Fibroblast of skin of left biceps (primary cell): ENCODE results near the gene CNTNAP2.
"Not testable (repeated sequence)": the region's sequence is repeated elsewhere in the genome, so short reads cannot be mapped to it uniquely, and the experiment has no call there.

Source experiments
- DNase-seq, 2 experiments: peaks; one replicate each; pipeline ENCODE4 v3.0.0-alpha.2; 2013; ENCODE audit warnings: low read depth in 2 of 2

Gene CNTNAP2

DNA sequence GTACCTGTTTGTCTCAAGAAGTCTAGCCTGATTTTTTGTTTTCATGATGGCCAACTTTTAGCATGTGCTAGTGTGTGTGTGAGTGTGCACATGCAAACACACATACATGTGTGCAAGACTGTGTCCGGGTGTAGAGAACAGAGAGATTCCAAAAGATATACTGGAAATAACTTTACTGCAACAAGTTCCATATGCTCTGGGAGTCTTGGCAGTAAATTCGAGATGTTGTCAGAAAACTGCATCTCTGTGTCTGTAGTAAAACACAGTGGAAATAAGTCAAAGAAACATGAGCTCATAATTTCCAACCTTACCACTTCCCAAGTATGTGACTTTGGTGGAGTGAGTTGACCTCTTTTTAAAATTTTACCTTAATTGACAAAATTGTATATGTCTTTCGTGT is 1523.2 kb downstream of the CNTNAP2 start:
- DNase-seq: no peak

GRCh38 chr7:147640821-147641220 is 1524.2 kb downstream of the CNTNAP2 start:
- DNase-seq: no peak

GRCh38 chr7:147646568-147646967 is 1530.0 kb downstream of the CNTNAP2 start:
- no peak for DNase-seq

DNA sequence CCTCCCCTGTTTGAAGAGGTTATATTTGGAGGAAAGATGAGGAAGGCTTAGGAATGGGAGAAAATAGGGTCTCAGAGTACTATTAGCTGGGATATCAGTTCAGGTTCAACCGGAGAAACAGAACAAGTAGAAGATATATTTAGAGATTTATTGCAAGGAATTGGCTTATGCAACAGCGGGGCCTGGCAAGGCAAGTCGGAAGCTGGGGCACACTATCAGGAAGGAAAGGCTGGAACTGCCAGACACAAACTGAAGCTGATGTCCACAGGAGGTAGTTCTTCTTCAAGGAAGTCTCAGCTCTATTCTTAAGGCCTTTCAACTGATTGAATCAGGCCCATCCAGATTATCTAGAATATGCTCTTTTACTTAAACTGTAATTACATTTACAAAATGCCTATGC is 1534.4 kb downstream of the CNTNAP2 start:
- no peak for DNase-seq

DNA sequence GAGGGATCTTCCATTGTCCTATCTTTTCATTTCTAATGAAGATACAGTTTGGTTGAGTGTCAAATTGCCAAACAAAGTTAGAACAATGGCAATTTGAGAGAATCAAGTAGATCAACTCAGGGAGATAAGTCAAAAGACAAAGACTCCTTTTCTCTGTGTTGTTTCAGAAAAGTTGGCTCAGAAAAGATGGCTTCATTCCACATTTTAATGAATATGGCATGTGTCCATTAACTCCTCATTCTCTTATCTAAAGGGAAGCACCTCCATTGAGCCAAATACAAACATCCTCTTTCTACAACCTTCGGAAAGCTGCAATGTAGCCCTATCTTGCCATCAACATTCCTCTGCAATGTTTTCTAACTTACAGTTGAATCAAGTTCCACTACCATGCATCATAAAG is 1535.0 kb downstream of the CNTNAP2 start:
- DNase-seq: no peak

- no peak for DNase-seq
These were observed 1536.9 kb downstream of the CNTNAP2 start for GRCh38 chr7:147653456-147653855.

DNA sequence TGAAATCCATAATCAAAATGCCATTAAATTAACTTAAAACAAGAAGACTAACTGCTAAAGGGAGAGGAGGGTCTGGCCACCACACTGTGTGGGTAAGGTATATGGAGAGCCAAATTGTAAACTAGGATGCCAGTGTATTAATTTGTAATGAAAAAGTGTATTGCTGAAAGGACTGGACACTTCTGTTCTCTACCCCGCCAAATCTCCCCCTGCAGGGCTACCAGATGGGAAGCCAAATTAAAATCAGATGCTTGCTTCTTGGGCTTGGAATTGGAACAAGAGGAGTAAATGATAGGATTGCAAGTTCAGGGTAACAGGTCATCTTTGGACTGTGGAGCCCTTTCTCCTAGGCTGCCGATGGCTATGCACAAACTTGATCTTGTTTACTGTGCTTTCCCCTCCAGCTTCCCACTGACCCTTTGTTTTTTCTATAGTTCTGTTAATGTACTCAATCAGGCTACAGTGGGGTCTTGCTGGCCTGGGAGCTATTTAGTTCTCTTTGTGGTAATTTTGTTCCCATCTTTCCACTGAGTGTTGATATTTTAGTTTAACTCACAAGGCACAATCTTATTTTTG is 1541.9 kb downstream of the CNTNAP2 start:
- DNase-seq: no peak

- no peak for DNase-seq
These were observed 1542.7 kb downstream of the CNTNAP2 start for GRCh38 chr7:147659036-147659995.

- no peak for DNase-seq
These were observed 1547.9 kb downstream of the CNTNAP2 start for GRCh38 chr7:147664541-147664940.

DNA sequence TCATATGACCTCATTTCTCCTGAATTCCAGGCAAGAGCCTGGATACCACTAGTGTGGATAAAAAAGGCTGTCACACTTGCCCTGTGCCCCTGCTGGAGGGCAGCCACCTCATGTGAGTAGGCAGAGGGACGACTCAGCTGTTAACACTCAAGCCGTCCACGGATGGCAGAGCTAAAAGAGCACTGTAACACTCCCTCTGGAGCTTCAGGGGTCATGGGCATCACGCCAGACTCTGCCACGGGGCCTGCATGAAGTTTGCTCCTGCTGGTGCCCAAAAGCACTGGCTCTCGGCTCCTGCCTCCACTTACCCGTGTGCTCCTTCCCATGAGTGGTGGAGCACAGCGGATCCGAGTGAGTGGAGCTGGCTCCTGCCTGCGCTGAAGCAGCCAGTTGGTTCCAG is 1554.2 kb downstream of the CNTNAP2 start:
- no peak for DNase-seq

- DNase-seq: no peak
These were observed 1558.1 kb downstream of the CNTNAP2 start for GRCh38 chr7:147674705-147675104.

DNA sequence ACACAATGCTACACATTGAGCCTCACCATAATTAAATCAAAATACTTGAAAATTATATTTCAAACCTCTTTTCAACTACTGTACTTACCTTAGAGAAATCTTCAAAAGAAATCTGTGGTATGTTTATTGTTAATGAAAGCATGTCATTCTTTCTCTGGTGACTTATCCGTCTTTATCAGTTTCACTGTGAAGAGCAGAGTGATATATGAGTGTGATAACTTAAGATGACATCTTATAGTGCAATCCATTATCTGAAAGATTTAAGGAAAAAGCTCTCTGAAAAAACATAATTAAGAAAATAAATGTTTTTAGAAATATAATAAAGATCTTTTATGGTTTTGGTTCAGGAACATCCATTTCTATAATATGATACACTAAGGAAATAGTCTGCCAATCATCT is 1562.3 kb downstream of the CNTNAP2 start:
- DNase-seq: no peak

DNA sequence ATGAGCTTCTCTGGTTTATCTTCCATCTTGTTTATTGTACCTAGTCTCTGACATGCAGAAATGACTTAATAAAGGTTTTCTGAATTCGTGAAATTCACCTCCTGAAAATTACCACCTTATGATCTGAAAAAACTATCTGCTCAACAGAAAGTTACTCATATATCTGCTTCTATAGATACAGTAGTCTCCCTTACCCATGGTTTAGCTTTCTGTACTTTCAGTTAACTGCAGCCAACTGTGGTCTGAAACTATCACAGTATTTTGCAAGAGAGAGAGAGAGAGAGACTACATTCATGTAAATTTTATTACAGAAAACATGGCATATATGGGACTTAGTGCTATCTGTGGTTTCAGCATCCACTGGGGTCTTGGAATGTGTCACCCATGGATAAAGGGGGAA is 1564.9 kb downstream of the CNTNAP2 start:
- DNase-seq: no peak

DNA sequence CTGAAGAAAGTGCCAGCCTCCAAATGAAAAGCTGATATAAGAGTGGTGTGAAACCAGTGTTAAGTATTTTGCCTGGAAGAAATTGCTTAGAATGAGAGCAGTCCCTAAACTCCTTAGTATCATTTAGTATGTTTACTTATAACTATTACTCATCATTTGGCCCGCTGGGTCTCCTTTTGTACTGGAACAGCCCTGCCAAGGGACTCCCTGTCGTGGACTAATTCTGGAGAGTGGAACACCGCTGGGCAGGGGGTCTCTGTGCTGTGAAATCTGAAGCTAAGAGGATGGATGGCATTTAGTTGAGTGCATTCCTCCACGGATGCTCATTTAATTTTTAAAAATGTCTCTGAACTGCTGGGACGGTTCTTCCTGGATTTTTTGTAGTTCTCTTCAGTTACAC is 1584.1 kb downstream of the CNTNAP2 start:
- DNase-seq: no peak

- no peak for DNase-seq
These were observed 1591.3 kb downstream of the CNTNAP2 start for GRCh38 chr7:147707926-147708325.

DNA sequence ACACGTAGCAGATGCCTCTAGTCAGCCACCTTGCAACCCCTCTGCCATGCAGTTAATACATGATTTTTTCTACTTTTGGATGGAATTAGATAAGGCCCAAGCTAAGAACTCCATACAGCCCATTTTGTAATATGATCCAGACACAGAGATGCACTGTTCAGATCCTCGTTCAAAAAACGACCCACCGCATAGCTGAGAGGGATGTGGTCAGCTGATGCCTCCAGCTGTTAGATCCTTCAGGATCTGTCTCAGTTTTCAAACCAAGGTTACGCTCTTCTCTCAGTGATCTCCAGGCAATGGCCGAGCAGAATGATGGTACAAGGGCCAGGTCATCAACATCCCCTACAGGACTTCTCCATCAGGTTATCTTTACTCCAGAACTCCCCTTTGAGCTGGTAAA is 1592.3 kb downstream of the CNTNAP2 start:
- DNase-seq: no peak

GRCh38 chr7:147711447-147711846 is 1594.8 kb downstream of the CNTNAP2 start:
- no peak for DNase-seq

DNA sequence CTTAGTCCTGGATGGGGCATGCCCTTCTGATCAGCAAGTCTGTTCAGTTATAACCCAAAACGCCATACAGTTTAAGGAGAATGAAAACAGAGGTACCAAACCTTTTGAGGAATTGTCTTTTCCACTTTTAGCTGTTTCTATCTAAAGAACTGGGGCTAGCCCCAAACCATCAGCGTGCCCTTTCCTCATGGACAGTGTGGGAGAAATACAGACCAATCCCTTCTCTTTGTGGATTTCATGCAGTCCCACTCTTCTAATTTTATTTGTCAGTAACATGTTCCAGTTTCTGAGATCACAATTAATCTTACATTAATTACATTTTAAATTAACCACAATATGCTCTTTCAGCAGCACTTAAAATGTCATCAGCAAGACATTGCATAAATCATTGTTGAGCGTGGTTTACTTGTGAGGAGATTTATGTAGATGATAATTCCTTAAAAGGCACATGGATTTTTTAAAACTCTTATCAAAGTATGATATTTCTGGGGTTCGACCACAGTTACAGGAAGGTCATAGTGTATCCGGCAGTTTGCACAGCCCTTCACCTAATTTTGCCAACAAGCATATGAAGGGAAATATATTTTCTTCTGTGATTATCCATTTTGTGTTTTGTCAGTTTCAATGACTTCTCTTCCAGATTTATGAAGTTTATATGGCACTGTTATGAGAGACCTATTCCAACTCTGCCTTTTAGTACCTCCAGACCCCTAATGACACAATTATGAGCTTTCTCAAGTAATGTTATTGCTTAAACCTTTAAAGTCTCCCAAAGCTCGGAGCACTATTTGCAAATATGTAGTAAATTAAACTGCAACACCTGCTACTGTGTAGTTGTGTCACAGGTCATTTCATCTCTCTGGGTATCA is 1605.6 kb downstream of the CNTNAP2 start:
- no peak for DNase-seq

DNA sequence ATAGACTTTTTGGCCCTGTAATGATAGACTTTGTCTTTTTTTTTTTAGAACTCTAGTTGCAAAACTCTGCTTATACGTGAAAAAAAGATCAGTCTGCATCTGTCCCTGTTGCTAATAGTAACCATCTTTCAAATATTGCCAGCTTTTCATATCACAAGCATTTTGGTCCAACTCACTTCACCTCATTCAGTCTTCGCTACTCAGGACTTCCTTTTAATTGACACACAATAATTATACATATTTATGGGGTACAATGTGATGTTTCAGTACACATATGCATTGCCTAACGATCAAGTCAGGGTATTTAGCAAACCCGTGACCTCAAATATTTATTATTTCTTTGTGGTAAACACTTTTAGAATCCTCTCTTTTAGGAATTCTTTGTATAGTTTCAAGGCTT is 1606.9 kb downstream of the CNTNAP2 start:
- no peak for DNase-seq

- DNase-seq: no peak
These were observed 1614.7 kb downstream of the CNTNAP2 start for GRCh38 chr7:147731311-147731710.

DNA sequence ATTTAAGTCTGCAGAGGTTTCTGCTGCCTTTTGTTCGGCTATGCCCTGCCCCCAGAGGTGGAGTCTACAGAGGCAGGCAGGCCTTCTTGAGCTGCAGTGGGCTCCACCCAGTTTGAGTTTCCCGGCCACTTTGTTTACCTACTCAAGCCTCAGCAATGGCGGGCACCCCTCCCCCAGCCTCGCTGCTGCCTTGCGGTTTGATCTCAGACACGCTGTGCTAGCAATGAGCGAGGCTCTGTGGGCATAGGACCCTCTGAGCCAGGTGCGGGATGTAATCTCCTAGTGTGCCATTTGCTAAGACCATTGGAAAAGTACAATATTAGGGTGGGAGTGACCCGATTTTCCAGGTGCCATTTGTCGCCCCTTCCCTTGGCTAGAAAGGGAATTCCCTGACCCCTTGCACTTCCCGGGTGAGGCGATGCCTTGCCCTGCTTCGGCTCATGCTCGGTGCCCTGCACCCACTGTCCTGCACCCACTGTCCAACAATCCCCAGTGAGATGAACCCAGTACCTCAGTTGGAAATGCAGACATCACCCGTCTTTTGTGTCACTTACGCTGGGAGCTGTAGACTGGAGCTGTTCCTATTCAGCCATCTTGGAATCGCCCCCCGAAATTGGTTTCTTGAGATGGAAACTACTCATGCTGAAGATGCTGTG is 1621.1 kb downstream of the CNTNAP2 start:
- not testable (repeated sequence) for DNase-seq

- no peak for DNase-seq
These were observed 1625.7 kb downstream of the CNTNAP2 start for GRCh38 chr7:147742301-147742700.
